Measurements from ENCODE around the gene POLR3A. TPM values are rescaled to one million over a fixed set of nuclear protein-coding genes. Genes with fewer than 3 reads are reported as not detected.

Gene POLR3A
- total RNA-seq, 2 experiments from 2014 or later = 6.7 to 6.9 TPM

- intact Hi-C loops (cut with DNase I, micrococcal nuclease) = no loop called here
- CTCF ChIA-PET = no interaction called here
- TF ChIP-seq, protein P1, sequence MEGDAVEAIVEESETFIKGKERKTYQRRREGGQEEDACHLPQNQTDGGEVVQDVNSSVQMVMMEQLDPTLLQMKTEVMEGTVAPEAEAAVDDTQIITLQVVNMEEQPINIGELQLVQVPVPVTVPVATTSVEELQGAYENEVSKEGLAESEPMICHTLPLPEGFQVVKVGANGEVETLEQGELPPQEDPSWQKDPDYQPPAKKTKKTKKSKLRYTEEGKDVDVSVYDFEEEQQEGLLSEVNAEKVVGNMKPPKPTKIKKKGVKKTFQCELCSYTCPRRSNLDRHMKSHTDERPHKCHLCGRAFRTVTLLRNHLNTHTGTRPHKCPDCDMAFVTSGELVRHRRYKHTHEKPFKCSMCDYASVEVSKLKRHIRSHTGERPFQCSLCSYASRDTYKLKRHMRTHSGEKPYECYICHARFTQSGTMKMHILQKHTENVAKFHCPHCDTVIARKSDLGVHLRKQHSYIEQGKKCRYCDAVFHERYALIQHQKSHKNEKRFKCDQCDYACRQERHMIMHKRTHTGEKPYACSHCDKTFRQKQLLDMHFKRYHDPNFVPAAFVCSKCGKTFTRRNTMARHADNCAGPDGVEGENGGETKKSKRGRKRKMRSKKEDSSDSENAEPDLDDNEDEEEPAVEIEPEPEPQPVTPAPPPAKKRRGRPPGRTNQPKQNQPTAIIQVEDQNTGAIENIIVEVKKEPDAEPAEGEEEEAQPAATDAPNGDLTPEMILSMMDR (IDR thresholded peaks at IDR 0.05) = no peak
These were observed 11.5 kb downstream of the POLR3A start for GRCh38 chr10:78017856-78018255.

GRCh38 chr10:78015546-78015945 is 13.8 kb downstream of the POLR3A start:
- CTCF ChIA-PET = no interaction called here
- TF ChIP-seq, protein P1 (IDR thresholded peaks at IDR 0.05) = no peak

More at GRCh38 chr10:78017856-78018255, 11.5 kb downstream of the POLR3A start:
- DNase-seq (no peak), ATAC-seq (ENCODE audit: poor library complexity) (no peak)
- Histone ChIP-seq H3K27ac (ENCODE audit: low read depth in 1 of 2, low read length in 2 of 2) (no peak overlapping the region), H3K36me3 (ENCODE audit: insufficient read depth, low read length) (peaks cover 97% of the 10 kb centered on the region), H3K4me3 (ENCODE audit: low read length) (no peak overlapping the region), H3K27me3 (ENCODE audit: control insufficient read depth in 1 of 2, insufficient read depth in 2 of 2, low read length in 2 of 2) (no peaks in the 10 kb centered on the region), H3K4me1 (ENCODE audit: insufficient read depth, low read length) (no peaks in the 10 kb centered on the region), H3K9me3 (ENCODE audit: control insufficient read depth in 1 of 2, insufficient read depth in 1 of 2, low read length in 2 of 2) (no peaks in the 10 kb centered on the region)
- Mint-ChIP-seq H3K27ac (no peak overlapping the region), H3K4me1 (ENCODE audit: low read depth) (no peaks in the 10 kb centered on the region), H3K4me3 (no peak overlapping the region), H3K27me3 (no peaks in the 10 kb centered on the region), H3K36me3 (ENCODE audit: low read depth) (peaks cover 89% of the 10 kb centered on the region), H3K9me3 (no peaks in the 10 kb centered on the region)
- POLR2A ChIA-PET = no interaction called here

DNA sequence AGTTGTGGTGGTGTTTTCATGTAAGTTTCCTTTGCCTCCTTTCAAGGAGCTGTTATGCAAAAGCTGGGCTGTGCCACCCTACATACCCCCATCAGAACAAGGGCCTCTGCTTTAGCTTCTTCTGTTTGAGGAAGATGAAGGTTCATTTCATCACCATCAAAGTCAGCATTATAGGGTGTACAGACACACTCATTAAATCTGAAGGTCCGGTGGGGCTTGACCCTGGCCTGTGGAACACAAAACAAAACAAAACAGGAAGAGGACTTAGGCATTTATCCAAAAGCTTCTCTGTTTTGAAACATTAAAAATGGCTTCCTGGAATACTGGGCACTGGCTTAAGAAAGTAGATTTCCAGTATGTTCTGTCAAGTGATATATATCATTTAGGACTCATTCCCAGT is 15.8 kb downstream of the POLR3A start:
- no peaks in the 10 kb centered on the region for H3K27me3 Mint-ChIP-seq
- no peak overlapping the region for H3K27ac Mint-ChIP-seq
- no peaks in the 10 kb centered on the region for H3K4me1 Mint-ChIP-seq (ENCODE audit: low read depth)
- Histone ChIP-seq H3K27ac (ENCODE audit: low read depth in 1 of 2, low read length in 2 of 2) (no peak overlapping the region), H3K4me1 (ENCODE audit: insufficient read depth, low read length) (no peaks in the 10 kb centered on the region), H3K27me3 (ENCODE audit: control insufficient read depth in 1 of 2, insufficient read depth in 2 of 2, low read length in 2 of 2) (no peaks in the 10 kb centered on the region), H3K9me3 (ENCODE audit: control insufficient read depth in 1 of 2, insufficient read depth in 1 of 2, low read length in 2 of 2) (no peaks in the 10 kb centered on the region), H3K36me3 (ENCODE audit: insufficient read depth, low read length) (peaks cover 95% of the 10 kb centered on the region), H3K4me3 (ENCODE audit: low read length) (no peak overlapping the region)
- CTCF ChIA-PET = no interaction called here
- intact Hi-C loops (cut with DNase I, micrococcal nuclease) = no loop called here
- POLR2A ChIA-PET = no interaction called here
- TF ChIP-seq, protein P1 (IDR thresholded peaks at IDR 0.05) = no peak
- ATAC-seq (ENCODE audit: poor library complexity) = no peak
- peaks cover 90% of the 10 kb centered on the region for H3K36me3 Mint-ChIP-seq (ENCODE audit: low read depth)
- no peak for DNase-seq
- no peaks in the 10 kb centered on the region for H3K9me3 Mint-ChIP-seq
- H3K4me3 Mint-ChIP-seq = no peak overlapping the region

More at GRCh38 chr10:78015546-78015945, 13.8 kb downstream of the POLR3A start:
- Mint-ChIP-seq H3K4me1 (ENCODE audit: low read depth) (no peaks in the 10 kb centered on the region), H3K36me3 (ENCODE audit: low read depth) (peaks cover 89% of the 10 kb centered on the region), H3K27ac (no peak overlapping the region), H3K4me3 (no peak overlapping the region), H3K27me3 (no peaks in the 10 kb centered on the region), H3K9me3 (no peaks in the 10 kb centered on the region)
- ATAC-seq (ENCODE audit: poor library complexity) = no peak
- Histone ChIP-seq H3K27me3 (ENCODE audit: control insufficient read depth in 1 of 2, insufficient read depth in 2 of 2, low read length in 2 of 2) (no peaks in the 10 kb centered on the region), H3K36me3 (ENCODE audit: insufficient read depth, low read length) (peaks cover 97% of the 10 kb centered on the region), H3K4me3 (ENCODE audit: low read length) (no peak overlapping the region), H3K9me3 (ENCODE audit: control insufficient read depth in 1 of 2, insufficient read depth in 1 of 2, low read length in 2 of 2) (no peaks in the 10 kb centered on the region), H3K4me1 (ENCODE audit: insufficient read depth, low read length) (no peaks in the 10 kb centered on the region), H3K27ac (ENCODE audit: low read depth in 1 of 2, low read length in 2 of 2) (no peak overlapping the region)
- intact Hi-C loops (cut with DNase I, micrococcal nuclease) = no loop called here
- POLR2A ChIA-PET = interaction anchor here (0.9 kb wide), 1 partner anchor 19 kb away, joined by 3 read pairs; no protein-coding TSS in a partner anchor
- DNase-seq = no peak

Data from CD4-positive, alpha-beta T cell (primary cell).